ENCODE data around the gene ZC3H10. TPM values are rescaled to one million over a fixed set of nuclear protein-coding genes. Genes with fewer than 3 reads are reported as not detected.
"Not testable (repeated sequence)": the region's sequence is repeated elsewhere in the genome, so short reads cannot be mapped to it uniquely, and the experiment has no call there.

The ZC3H10 gene, protein sequence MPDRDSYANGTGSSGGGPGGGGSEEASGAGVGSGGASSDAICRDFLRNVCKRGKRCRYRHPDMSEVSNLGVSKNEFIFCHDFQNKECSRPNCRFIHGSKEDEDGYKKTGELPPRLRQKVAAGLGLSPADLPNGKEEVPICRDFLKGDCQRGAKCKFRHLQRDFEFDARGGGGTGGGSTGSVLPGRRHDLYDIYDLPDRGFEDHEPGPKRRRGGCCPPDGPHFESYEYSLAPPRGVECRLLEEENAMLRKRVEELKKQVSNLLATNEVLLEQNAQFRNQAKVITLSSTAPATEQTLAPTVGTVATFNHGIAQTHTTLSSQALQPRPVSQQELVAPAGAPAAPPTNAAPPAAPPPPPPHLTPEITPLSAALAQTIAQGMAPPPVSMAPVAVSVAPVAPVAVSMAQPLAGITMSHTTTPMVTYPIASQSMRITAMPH
- total RNA-seq (2022) (6.6 and 8.2 TPM in 2 replicates), Bru-seq, nascent RNA (percentile 61 among the genes with signal in this experiment), BruChase-seq, experiment 1, labeled RNA remaining after a 6-hour chase (percentile 72 among the genes with signal in this experiment), BruChase-seq, experiment 2, labeled RNA remaining after a 2-hour chase (percentile 74 among the genes with signal in this experiment)
- long read RNA-seq, full-length matches to known transcripts = 7 of 7 reads
- long read RNA-seq, partial matches to known transcripts = 0 of 7 reads
- long read RNA-seq, other reads (novel, unspliced or antisense) = 0 of 7 reads

DNA sequence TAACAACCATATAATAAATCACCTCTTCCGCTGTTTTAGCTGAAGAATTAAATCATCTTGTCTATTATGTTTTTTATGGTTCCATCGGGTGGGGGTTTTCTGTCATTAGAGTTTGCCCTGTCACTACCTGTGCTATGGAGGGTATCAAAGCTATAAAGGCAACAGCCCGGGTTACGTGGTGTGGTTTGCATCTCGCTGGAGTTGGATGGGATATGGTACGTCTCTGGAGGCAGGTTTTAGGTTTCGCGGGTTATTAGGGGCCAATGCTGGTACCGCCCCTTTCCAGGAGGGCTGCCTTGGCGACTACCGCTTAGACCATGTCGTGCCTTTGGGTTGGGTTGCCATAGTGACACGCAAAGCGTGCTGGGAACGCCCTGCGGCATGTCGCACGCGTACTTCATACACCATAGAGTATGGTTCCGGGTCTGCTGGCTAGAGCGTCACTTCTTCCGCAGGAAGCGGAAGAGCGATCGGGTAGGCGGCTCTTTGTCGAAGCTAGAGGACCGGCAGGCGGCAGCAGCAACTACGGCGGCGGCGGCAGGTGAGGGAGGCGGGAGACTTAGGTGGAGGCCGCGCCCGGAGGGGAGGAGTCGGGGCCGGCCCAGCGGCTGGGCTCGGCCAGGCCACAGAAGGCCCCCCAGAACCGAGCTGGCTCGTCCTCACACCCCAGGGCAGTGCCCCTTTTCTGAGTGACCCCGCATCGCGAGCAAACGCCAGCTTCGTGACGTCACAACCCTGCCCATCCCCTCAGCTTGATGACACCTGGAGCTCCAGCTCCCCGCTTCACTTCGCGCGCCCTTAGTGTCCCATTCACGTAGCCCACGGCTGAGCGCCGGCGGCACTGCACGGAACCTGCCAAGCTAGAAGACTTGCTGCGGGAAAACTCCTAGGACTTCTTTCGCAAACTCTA, at the start of gene ZC3H10:
ZC3H10 (plus strand) TSS at position 489 of the 910 bp plus-strand sequence. CDS start 2,297 bp downstream, outside the sequence.
- no TSS peak for BruUV-seq (replicated peaks)
- TF ChIP-seq, protein P1, sequence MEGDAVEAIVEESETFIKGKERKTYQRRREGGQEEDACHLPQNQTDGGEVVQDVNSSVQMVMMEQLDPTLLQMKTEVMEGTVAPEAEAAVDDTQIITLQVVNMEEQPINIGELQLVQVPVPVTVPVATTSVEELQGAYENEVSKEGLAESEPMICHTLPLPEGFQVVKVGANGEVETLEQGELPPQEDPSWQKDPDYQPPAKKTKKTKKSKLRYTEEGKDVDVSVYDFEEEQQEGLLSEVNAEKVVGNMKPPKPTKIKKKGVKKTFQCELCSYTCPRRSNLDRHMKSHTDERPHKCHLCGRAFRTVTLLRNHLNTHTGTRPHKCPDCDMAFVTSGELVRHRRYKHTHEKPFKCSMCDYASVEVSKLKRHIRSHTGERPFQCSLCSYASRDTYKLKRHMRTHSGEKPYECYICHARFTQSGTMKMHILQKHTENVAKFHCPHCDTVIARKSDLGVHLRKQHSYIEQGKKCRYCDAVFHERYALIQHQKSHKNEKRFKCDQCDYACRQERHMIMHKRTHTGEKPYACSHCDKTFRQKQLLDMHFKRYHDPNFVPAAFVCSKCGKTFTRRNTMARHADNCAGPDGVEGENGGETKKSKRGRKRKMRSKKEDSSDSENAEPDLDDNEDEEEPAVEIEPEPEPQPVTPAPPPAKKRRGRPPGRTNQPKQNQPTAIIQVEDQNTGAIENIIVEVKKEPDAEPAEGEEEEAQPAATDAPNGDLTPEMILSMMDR (IDR thresholded peaks at IDR 0.05; ENCODE audit: unreplicated experiment) = peak; percentile 21
- H3K4me1 Mint-ChIP-seq (ENCODE audit: low read depth, unreplicated experiment) = peaks cover 17% of the 10 kb centered on the region
- H3K27me3 Mint-ChIP-seq (ENCODE audit: unreplicated experiment) = no peaks in the 10 kb centered on the region
- peaks cover 59% of the 10 kb centered on the region for H3K36me3 Mint-ChIP-seq (ENCODE audit: insufficient read depth, unreplicated experiment)
- intact Hi-C loops (cut with micrococcal nuclease; ENCODE audit: unreplicated experiment) = loop anchor here (2.0 to 5.0 kb wide), 5 partner anchors 39 to 183 kb away; partner anchors contain the start of genes CS, MYL6, SMARCC2 and SUOX
- H3K27ac Mint-ChIP-seq (ENCODE audit: unreplicated experiment) = peak within 1 kb of the TSS; percentile 100
- DNase-seq = peak; percentile 99
- CTCF ChIA-PET = interaction anchor here (0.6 to 3.3 kb wide), 18 partner anchors 8 to 376 kb away, joined by 3 to 53 read pairs (median 3); partner anchors contain the start of genes ANKRD52, ESYT1, MYL6 and PA2G4
- H3K4me3 Mint-ChIP-seq (ENCODE audit: low read depth, unreplicated experiment) = peak within 1 kb of the TSS; percentile 97
- H3K9me3 Mint-ChIP-seq (ENCODE audit: low read depth, unreplicated experiment) = no peaks in the 10 kb centered on the region

DNA sequence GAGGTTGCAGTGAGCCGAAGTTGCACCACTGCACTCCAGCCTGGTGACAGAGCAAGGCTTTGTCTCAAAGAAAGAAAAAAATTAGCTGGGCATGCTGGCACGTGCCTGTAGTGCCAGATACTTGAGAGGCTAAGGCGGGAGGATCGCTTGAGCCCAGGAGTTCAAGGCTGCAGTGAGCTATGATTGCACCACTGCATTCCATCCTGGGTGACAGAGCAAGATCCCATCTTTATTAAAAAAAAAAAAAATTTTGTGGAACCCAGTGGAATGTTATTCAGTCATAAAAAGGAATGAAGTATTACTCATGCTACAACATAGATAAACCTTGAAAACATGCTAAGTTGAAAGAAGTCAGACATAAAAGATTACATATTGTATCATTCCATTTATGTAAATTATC, 46.4 kb upstream of the ZC3H10 start:
- intact Hi-C loops (cut with micrococcal nuclease; ENCODE audit: unreplicated experiment) = no loop called here
- H3K4me1 Mint-ChIP-seq (ENCODE audit: low read depth, unreplicated experiment) = peaks cover 18% of the 10 kb centered on the region
- DNase-seq = no peak
- H3K36me3 Mint-ChIP-seq (ENCODE audit: insufficient read depth, unreplicated experiment) = no peaks in the 10 kb centered on the region
- no peaks in the 10 kb centered on the region for H3K9me3 Mint-ChIP-seq (ENCODE audit: low read depth, unreplicated experiment)
- H3K27me3 Mint-ChIP-seq (ENCODE audit: unreplicated experiment) = no peaks in the 10 kb centered on the region
- TF ChIP-seq, protein P1 (IDR thresholded peaks at IDR 0.05; ENCODE audit: unreplicated experiment) = no peak
- CTCF ChIA-PET = interaction anchor here (0.7 kb wide), 2 partner anchors 90 to 1518 kb away, joined by 5 to 7 read pairs; no protein-coding TSS in a partner anchor
- no peak overlapping the region for H3K27ac Mint-ChIP-seq (ENCODE audit: unreplicated experiment)
- no TSS peak for BruUV-seq (replicated peaks)
- H3K4me3 Mint-ChIP-seq (ENCODE audit: low read depth, unreplicated experiment) = no peak overlapping the region

DNA sequence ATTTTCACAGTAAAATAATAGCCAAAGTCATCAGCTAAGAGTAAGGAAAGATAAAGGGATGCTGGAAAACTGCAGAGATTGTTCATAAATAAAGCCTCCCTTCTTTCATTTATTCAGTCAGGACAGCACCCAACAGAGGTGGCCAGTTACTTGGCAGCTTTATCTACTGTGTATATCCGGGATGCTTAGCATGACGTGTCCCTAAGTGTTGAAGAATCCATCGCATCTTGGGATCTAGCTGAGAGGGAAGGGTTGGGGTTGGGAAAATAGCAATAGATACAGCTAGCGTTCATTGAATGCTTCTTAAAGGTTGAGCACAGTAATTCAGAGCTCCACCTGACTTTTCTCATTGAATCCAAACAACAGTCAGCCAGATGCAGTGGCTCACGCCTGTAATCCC, 43.7 kb upstream of the ZC3H10 start:
- DNase-seq = no peak
- Mint-ChIP-seq H3K27me3 (ENCODE audit: unreplicated experiment) (no peaks in the 10 kb centered on the region), H3K9me3 (ENCODE audit: low read depth, unreplicated experiment) (no peaks in the 10 kb centered on the region), H3K4me1 (ENCODE audit: low read depth, unreplicated experiment) (peaks cover 18% of the 10 kb centered on the region), H3K4me3 (ENCODE audit: low read depth, unreplicated experiment) (no peak overlapping the region), H3K36me3 (ENCODE audit: insufficient read depth, unreplicated experiment) (peaks cover 10% of the 10 kb centered on the region), H3K27ac (ENCODE audit: unreplicated experiment) (no peak overlapping the region)
- no TSS peak for BruUV-seq (replicated peaks)
- intact Hi-C loops (cut with micrococcal nuclease; ENCODE audit: unreplicated experiment) = no loop called here
- TF ChIP-seq, protein P1 (IDR thresholded peaks at IDR 0.05; ENCODE audit: unreplicated experiment) = no peak
- CTCF ChIA-PET = no interaction called here

DNA sequence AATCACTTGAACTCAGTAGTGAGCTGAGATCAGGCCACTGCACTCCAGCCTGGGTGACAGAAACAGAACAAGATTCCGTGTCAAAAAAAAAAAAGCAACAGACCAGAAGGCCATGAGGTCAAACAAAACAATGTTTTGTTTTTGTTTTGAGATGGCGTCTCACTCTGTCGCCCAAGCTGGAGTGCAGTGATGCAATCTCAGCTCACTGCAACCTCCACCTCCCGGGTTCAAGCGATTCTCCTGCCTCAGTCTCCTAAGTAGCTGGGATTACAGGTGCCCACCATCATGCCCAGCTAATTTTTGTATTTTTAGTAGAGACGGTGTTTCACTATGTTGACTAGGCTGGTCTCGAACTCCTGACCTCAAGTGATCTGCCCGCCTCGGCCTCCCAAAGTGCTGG, 40.1 kb upstream of the ZC3H10 start:
- Mint-ChIP-seq H3K4me3 (ENCODE audit: low read depth, unreplicated experiment) (peak overlapping the region; percentile 99), H3K4me1 (ENCODE audit: low read depth, unreplicated experiment) (peaks cover 18% of the 10 kb centered on the region), H3K36me3 (ENCODE audit: insufficient read depth, unreplicated experiment) (peaks cover 38% of the 10 kb centered on the region)
- H3K27me3 Mint-ChIP-seq (ENCODE audit: unreplicated experiment); BruUV-seq (replicated peaks); DNase-seq; H3K9me3 Mint-ChIP-seq (ENCODE audit: low read depth, unreplicated experiment); CTCF ChIA-PET; H3K27ac Mint-ChIP-seq (ENCODE audit: unreplicated experiment): not testable (repeated sequence)
- intact Hi-C loops (cut with micrococcal nuclease; ENCODE audit: unreplicated experiment) = loop anchor here (1.0 kb wide), 1 partner anchor 27 kb away; no protein-coding TSS in a partner anchor
